Cardiac fibroblast (primary cell): ENCODE data around the gene ZNF627.
"Not testable (repeated sequence)": the region's sequence is repeated elsewhere in the genome, so short reads cannot be mapped to it uniquely, and the experiment has no call there.

ENCODE experiments used
- DNase-seq, 2 donors: peaks; one replicate each; pipeline versions ENCODE4 v3.0.0 to v3.0.0-alpha.2; 2010; ENCODE audit warnings: low read depth in 2 of 2
- H3K4me3 ChIP-seq, 2 donors: replicated peaks in 1 of 2; 1 replicate in 1 of 2; 2 replicates in 1 of 2; pipeline ENCODE4 v1.5.1; 2011; ENCODE audit warnings: low read depth in 2 of 2, low read length in 2 of 2, mild to moderate bottlenecking in 2 of 2, moderate library complexity in 1 of 2
- CTCF ChIP-seq: IDR thresholded peaks from one replicate; pipeline ENCODE4 v1.5.1; 2011; ENCODE audit warnings: low read depth, mild to moderate bottlenecking, low read length, inconsistent platforms

The ZNF627 gene

GRCh38 chr19:11594084-11594483, 3.2 kb upstream of the ZNF627 start:
- no peak for TF ChIP-seq CTCF
- no peak overlapping the region for H3K4me3 ChIP-seq
- DNase-seq = no peak

GRCh38 chr19:11596156-11596555, 1.1 kb upstream of the ZNF627 start:
- H3K4me3 ChIP-seq = no peak overlapping the region
- no peak for DNase-seq
- TF ChIP-seq CTCF = no peak

GRCh38 chr19:11598103-11598483, 810 bp downstream of the ZNF627 start:
- TF ChIP-seq CTCF = no peak
- H3K4me3 ChIP-seq = peak overlapping the region; percentile 76 to 89
- peak in 1 of 2 donors; percentile 47 for DNase-seq

DNA sequence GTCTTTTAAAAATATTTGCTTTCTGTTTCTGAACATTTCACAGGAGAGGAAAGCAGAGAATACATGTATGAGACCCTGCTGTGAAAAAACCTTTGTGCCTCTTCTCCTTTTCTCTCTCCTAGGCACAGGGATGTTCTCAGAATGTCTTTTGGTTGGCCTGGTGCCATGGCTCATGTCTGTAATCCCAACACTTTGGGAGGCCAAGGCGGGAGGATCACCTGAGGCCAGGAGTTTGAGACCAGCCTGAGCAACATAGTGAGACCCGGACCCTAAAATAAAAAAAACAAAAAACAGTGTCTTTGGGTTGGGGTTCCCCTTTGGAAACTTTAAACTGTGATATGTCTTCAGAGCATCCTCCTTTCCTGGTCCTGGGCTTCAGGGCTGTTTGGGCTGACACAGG, 1.5 kb downstream of the ZNF627 start:
- no peak for DNase-seq
- no peak overlapping the region for H3K4me3 ChIP-seq
- TF ChIP-seq CTCF = no peak

DNA sequence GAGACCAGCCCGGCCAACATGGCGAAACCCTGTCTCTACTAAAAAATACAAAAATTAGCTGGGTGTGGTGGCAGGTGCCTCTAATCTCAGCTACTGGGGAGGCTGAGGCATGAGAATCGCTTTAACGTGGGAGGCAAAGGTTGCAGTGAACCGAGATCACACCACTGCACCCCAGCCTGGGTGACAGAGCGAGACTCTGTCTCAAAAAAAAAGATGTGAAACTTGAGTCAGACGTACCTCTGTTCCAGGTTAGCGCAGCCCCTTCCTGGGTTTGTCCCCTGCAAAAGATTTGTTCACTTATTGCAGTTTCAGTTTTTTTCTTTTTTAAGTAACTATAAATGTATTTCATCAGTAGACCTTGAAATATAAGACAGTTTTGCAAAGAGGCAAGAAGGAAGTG, 2.4 kb downstream of the ZNF627 start:
- H3K4me3 ChIP-seq, DNase-seq: not testable (repeated sequence)

DNA sequence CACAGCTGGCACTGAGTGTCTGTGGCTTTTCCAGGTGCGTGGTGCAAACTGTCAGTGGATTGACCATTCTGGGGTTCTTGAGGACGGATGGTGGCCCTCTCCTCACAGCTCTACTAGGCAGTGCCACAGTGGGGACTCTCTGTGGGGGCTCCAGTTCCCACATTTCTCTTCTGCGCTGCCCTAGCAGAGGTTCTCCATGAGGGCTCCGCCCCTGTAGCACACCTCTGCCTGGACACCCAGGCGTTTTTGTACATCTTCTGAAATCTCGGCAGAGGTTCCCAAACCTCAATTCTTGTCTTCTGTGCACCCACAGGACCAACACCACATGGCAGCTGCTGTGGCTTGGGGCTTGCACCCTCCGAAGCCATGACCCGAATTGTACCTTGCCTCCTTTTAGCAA, 9.2 kb downstream of the ZNF627 start:
- no peak overlapping the region for H3K4me3 ChIP-seq
- no peak for TF ChIP-seq CTCF
- DNase-seq = no peak

GRCh38 chr19:11611730-11612129, 14.4 kb downstream of the ZNF627 start:
- H3K4me3 ChIP-seq = no peak overlapping the region
- TF ChIP-seq CTCF = no peak
- DNase-seq = no peak
